Loucy (cell line): ENCODE results near the gene NGEF.

Experiments used
- H2AFZ ChIP-seq: fragments of 200-600 bp; sonication (generic); 2 replicates; pipeline ENCODE4 v1.6.0; 2016; ENCODE audit warnings: antibody characterized with exemption, mild to moderate bottlenecking, low read length, moderate library complexity
- H3F3A ChIP-seq: fragments of 200-600 bp; 2 replicates; pipeline ENCODE4 v1.6.0; 2016; ENCODE audit warnings: antibody characterized with exemption, low read depth, mild to moderate bottlenecking
- H3K27me3 ChIP-seq: fragments of 200-600 bp; sonication (generic); 2 replicates; pipeline ENCODE4 v1.6.1; 2014; ENCODE audit warnings: low read length, mild to moderate bottlenecking; ENCODE audit not compliant: insufficient read depth, poor library complexity, severe bottlenecking
- H3K36me3 ChIP-seq: fragments of 200-600 bp; sonication (generic); 2 replicates; pipeline ENCODE4 v1.6.1; 2016; ENCODE audit warnings: low read length; ENCODE audit not compliant: insufficient read depth
- H3K4me1 ChIP-seq: fragments of 200-600 bp; sonication (generic); 2 replicates; pipeline ENCODE4 v1.5.1; 2014; ENCODE audit warnings: low read length, mild to moderate bottlenecking; ENCODE audit not compliant: insufficient read depth, poor library complexity, severe bottlenecking
- H3K4me2 ChIP-seq: fragments of 200-600 bp; sonication (generic); 2 replicates; pipeline ENCODE4 v1.6.0; 2014; ENCODE audit warnings: antibody characterized with exemption, low read length, low read depth, mild to moderate bottlenecking; ENCODE audit not compliant: poor library complexity, severe bottlenecking
- H3K4me3 ChIP-seq: fragments of 200-600 bp; sonication (generic); 2 replicates; pipeline ENCODE4 v1.5.1; 2014; ENCODE audit warnings: low read length, mild to moderate bottlenecking, mixed read lengths; ENCODE audit not compliant: poor library complexity, severe bottlenecking
- H3K79me2 ChIP-seq: fragments of 200-600 bp; sonication (generic); 2 replicates; pipeline ENCODE4 v1.6.1; 2014; ENCODE audit warnings: low read length; ENCODE audit not compliant: insufficient read depth
- H3K9ac ChIP-seq: fragments of 200-600 bp; sonication (generic); 2 replicates; pipeline ENCODE4 v1.6.0; 2014; ENCODE audit warnings: mild to moderate bottlenecking, low read depth, low read length, moderate library complexity; ENCODE audit not compliant: poor library complexity, severe bottlenecking
- H3K9me2 ChIP-seq: fragments of 200-600 bp; sonication (generic); replicated peaks from 2 replicates; pipeline ENCODE4 v1.6.1; 2016; ENCODE audit warnings: low read depth, low read length, mixed read lengths
- H3K9me3 ChIP-seq: fragments of 200-600 bp; sonication (generic); 2 replicates; pipeline ENCODE4 v1.6.1; 2014; ENCODE audit warnings: mild to moderate bottlenecking, antibody characterized with exemption, low read length, low read depth; ENCODE audit not compliant: insufficient read depth
- H4K20me1 ChIP-seq: fragments of 200-600 bp; sonication (generic); 2 replicates; pipeline ENCODE4 v1.6.0; 2014; ENCODE audit warnings: antibody characterized with exemption, low read length, mild to moderate bottlenecking; ENCODE audit not compliant: insufficient read depth, poor library complexity, severe bottlenecking
- EZH2phosphoT487 ChIP-seq: fragments of 200-600 bp; IDR thresholded peaks from 2 replicates; pipeline ENCODE4 v1.6.1; 2018; ENCODE audit warnings: antibody characterized with exemption, mild to moderate bottlenecking, moderate library complexity, borderline replicate concordance
- TF ChIP-seq, protein P1 (sequence below): fragments of 200-600 bp; sonication (generic); conservative IDR thresholded peaks from 2 replicates; pipeline ENCODE4 v1.5.1; 2014; ENCODE audit warnings: mild to moderate bottlenecking, antibody characterized with exemption, low read length

The NGEF gene

DNA sequence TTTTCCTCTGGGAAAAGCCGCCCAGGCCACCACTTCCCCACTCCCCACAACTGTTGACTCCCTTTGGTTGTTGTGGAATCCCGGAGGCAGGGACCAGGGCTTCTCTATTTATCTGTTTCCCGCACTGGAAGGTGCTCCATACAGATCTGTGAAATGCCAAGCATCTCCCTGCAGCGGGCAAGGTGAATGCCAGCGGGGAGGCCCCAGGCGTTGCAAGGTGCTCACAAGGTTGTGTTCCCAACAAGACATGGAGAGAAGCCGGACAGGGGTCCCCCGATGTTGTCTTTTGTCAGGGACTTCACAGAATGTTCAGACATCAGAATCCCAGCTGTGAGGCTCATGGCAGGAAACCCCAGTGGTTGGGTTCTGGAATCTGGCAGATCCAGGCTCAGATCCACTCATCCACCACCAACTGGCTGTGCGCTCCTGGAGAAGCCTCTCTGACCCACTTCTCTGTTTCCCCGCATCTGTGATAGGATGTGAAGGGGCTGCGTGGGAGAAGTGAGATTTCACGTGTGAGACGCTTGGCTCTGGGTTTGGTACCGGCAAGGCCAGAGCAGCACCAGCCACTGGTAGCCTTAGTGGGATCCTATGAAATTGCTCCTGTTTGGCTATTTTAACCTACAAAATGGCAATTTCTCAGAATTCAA, 10.8 kb upstream of the NGEF start:
- Histone ChIP-seq H4K20me1 (no peaks in the 10 kb centered on the region), H3K4me2 (no peak overlapping the region), H2AFZ (no peak overlapping the region), H3K27me3 (no peaks in the 10 kb centered on the region), H3K4me1 (no peaks in the 10 kb centered on the region), H3K36me3 (no peaks in the 10 kb centered on the region), H3K79me2 (no peaks in the 10 kb centered on the region), H3K9me2 (no peaks in the 10 kb centered on the region), H3K9me3 (no peaks in the 10 kb centered on the region), H3K4me3 (no peak overlapping the region), H3F3A (no peaks in the 10 kb centered on the region), H3K9ac (no peak overlapping the region)
- TF ChIP-seq, protein P1, sequence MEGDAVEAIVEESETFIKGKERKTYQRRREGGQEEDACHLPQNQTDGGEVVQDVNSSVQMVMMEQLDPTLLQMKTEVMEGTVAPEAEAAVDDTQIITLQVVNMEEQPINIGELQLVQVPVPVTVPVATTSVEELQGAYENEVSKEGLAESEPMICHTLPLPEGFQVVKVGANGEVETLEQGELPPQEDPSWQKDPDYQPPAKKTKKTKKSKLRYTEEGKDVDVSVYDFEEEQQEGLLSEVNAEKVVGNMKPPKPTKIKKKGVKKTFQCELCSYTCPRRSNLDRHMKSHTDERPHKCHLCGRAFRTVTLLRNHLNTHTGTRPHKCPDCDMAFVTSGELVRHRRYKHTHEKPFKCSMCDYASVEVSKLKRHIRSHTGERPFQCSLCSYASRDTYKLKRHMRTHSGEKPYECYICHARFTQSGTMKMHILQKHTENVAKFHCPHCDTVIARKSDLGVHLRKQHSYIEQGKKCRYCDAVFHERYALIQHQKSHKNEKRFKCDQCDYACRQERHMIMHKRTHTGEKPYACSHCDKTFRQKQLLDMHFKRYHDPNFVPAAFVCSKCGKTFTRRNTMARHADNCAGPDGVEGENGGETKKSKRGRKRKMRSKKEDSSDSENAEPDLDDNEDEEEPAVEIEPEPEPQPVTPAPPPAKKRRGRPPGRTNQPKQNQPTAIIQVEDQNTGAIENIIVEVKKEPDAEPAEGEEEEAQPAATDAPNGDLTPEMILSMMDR, result no peak
- no peak for TF ChIP-seq EZH2phosphoT487

DNA sequence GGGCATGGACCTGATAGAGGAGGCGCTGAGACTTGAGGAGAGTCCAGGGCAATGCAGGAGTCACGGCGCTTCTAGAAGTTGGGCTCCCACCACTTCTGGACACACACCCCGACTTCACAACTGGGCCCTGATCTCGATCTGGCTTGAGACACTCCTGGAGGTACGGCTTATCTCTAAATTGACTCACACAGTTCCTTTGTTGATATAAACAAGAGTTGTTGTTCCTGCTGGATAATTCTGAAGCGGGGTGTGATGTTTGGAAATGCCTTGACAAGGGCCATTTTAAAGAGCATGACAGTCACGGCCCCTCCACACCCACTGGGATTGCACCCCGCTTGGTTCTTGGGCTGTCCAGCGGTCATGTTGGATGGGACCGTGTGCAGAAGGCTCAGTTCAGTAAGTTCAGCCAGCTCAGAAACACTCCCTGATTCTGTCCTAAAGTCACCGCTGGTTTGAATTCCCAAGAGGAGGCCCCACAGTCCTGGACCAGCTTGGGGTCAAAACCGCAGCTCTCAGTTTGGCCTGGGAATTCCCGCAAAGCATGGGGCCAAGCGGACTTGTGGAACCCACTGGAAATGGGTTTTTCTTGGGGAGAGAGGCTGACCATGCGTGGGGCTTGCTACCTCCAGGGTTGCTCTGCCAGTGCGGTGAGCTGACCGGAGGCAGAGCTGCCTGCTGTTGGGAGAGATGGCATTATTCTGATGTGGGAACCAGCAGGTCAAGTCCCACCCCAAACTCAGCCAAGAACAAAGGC, 10.1 kb upstream of the NGEF start:
- no peaks in the 10 kb centered on the region for H3F3A ChIP-seq
- H3K9ac ChIP-seq, result no peak overlapping the region
- H2AFZ ChIP-seq, result no peak overlapping the region
- no peak overlapping the region for H3K4me3 ChIP-seq
- H3K9me2 ChIP-seq, result no peaks in the 10 kb centered on the region
- H3K27me3 ChIP-seq, result no peaks in the 10 kb centered on the region
- no peak for TF ChIP-seq EZH2phosphoT487
- TF ChIP-seq, protein P1, result no peak
- H3K4me2 ChIP-seq, result no peak overlapping the region
- H4K20me1 ChIP-seq, result no peaks in the 10 kb centered on the region
- H3K36me3 ChIP-seq, result no peaks in the 10 kb centered on the region
- H3K9me3 ChIP-seq, result no peaks in the 10 kb centered on the region
- H3K79me2 ChIP-seq, result no peaks in the 10 kb centered on the region
- H3K4me1 ChIP-seq, result no peaks in the 10 kb centered on the region

- no peaks in the 10 kb centered on the region for H3K4me1 ChIP-seq
- H3K27me3 ChIP-seq, result no peaks in the 10 kb centered on the region
- no peak overlapping the region for H3K9ac ChIP-seq
- H2AFZ ChIP-seq, result no peak overlapping the region
- H3K79me2 ChIP-seq, result no peaks in the 10 kb centered on the region
- no peak overlapping the region for H3K4me2 ChIP-seq
- H3K9me2 ChIP-seq, result no peaks in the 10 kb centered on the region
- no peaks in the 10 kb centered on the region for H3K36me3 ChIP-seq
- H3K4me3 ChIP-seq, result no peak overlapping the region
- H4K20me1 ChIP-seq, result no peaks in the 10 kb centered on the region
- no peak for TF ChIP-seq EZH2phosphoT487
- TF ChIP-seq, protein P1, result no peak
- no peaks in the 10 kb centered on the region for H3K9me3 ChIP-seq
- H3F3A ChIP-seq, result no peaks in the 10 kb centered on the region
Observed at GRCh38 chr2:233022561-233022960, 9.5 kb upstream of the NGEF start.
